Mammary epithelial cell (primary cell): ENCODE results near the gene CSGALNACT2.

Source experiments
- CTCF ChIP-seq, 2 donors: IDR thresholded peaks in 1 of 2; conservative IDR thresholded peaks in 1 of 2; 2 replicates each; pipeline ENCODE4 v1.5.1; 2011 to 2012; ENCODE audit warnings: inconsistent platforms in 2 of 2, low read length in 2 of 2, mild to moderate bottlenecking in 2 of 2, control low read depth in 1 of 2, low read depth in 1 of 2; ENCODE audit not compliant: insufficient read depth in 1 of 2; ENCODE audit errors: extremely low read depth in 1 of 2
- EZH2 ChIP-seq: IDR thresholded peaks from 2 replicates; pipeline ENCODE4 v1.6.1; 2012; ENCODE audit warnings: low read length, inconsistent platforms, borderline replicate concordance

GRCh38 chr10:43106256-43107091 is 31.8 kb upstream of the CSGALNACT2 start:
- TF ChIP-seq CTCF (conservative IDR thresholded peaks at IDR 0.05 in 1 of 2, IDR thresholded peaks at IDR 0.05 in 1 of 2; ENCODE audit: extremely low read depth in 1 of 2, insufficient read depth in 1 of 2, low read depth in 1 of 2, low read length in 2 of 2), result no peak
- no peak for TF ChIP-seq EZH2
